ENCODE measurements around the gene HSPA1L. TPM values are rescaled to one million over a fixed set of nuclear protein-coding genes. Genes with fewer than 3 reads are reported as not detected.

Gene HSPA1L
- polyA plus RNA-seq, 1 donor (not counting 4 experiments of a cell fraction or from before 2014, with no cell fraction given) = 0.60 TPM

DNA sequence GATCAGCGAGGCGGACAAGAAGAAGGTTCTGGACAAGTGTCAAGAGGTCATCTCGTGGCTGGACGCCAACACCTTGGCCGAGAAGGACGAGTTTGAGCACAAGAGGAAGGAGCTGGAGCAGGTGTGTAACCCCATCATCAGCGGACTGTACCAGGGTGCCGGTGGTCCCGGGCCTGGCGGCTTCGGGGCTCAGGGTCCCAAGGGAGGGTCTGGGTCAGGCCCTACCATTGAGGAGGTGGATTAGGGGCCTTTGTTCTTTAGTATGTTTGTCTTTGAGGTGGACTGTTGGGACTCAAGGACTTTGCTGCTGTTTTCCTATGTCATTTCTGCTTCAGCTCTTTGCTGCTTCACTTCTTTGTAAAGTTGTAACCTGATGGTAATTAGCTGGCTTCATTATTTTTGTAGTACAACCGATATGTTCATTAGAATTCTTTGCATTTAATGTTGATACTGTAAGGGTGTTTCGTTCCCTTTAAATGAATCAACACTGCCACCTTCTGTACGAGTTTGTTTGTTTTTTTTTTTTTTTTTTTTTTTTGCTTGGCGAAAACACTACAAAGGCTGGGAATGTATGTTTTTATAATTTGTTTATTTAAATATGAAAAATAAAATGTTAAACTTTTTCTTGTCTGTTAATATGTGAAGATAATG, 14.7 kb upstream of the HSPA1L start:
- Histone ChIP-seq H4K20me1 (ENCODE audit: control insufficient read depth, extremely low read depth, insufficient read depth, low read length) (peaks cover 4% of the 10 kb centered on the region), H3K36me3 (ENCODE audit: control insufficient read depth in 2 of 2, extremely low read depth in 1 of 2, insufficient read depth in 2 of 2, low read length in 2 of 2) (no peaks in the 10 kb centered on the region), H2AFZ (ENCODE audit: control insufficient read depth, low read length) (no peak overlapping the region), H3K4me2 (ENCODE audit: control insufficient read depth, extremely low read depth, insufficient read depth, low read depth, low read length) (peak overlapping the region; percentile 84), H3K27me3 (ENCODE audit: control insufficient read depth, extremely low read depth, insufficient read depth, low read length) (no peaks in the 10 kb centered on the region), H3K79me2 (ENCODE audit: control insufficient read depth, insufficient read depth, low read length) (peaks cover 26% of the 10 kb centered on the region), H3K27ac (ENCODE audit: control insufficient read depth, insufficient read depth, low read length) (peak overlapping the region; percentile 50), H3K4me1 (ENCODE audit: control insufficient read depth, extremely low read depth, insufficient read depth, low read length) (peaks cover 26% of the 10 kb centered on the region), H3K9me3 (ENCODE audit: control insufficient read depth, low read depth, low read length) (no peaks in the 10 kb centered on the region), H3K9ac (ENCODE audit: control insufficient read depth, extremely low read depth, insufficient read depth, low read length) (peak overlapping the region; percentile 73), H3K4me3 (ENCODE audit: control insufficient read depth in 2 of 3, extremely low read depth in 1 of 3, insufficient read depth in 2 of 3, low read depth in 1 of 3, low read length in 3 of 3) (peak overlapping the region; percentile 74 to 97 (median 89)), H3K9me1 (ENCODE audit: control insufficient read depth, extremely low read depth, insufficient read depth, low read length) (no peaks in the 10 kb centered on the region)
- no peak for DNase-seq (ENCODE audit: low read depth, low spot score)
- TF ChIP-seq CTCF (optimal IDR thresholded peaks at IDR 0.05 in 1 of 3, IDR thresholded peaks at IDR 0.05 in 1 of 3, conservative IDR thresholded peaks at IDR 0.05 in 1 of 3; ENCODE audit: extremely low read depth in 1 of 3, insufficient read depth in 2 of 3, low read length in 3 of 3) (no peak), EZH2 (IDR thresholded peaks at IDR 0.05; ENCODE audit: low read length) (no peak)
- dilution Hi-C loops (cut with MboI; ENCODE audit: extremely low pct_ligation_motif_present, low sequenced_read_pairs) = no loop called here
- no peak for FAIRE-seq

GRCh38 chr6:31827286-31828079, 12.4 kb upstream of the HSPA1L start, which contains the start of gene HSPA1B:
Gene HSPA1B (plus strand): TSS chr6:31827738. CDS start chr6:31827951, 213 bp downstream.
- Histone ChIP-seq H3K4me3 (ENCODE audit: control insufficient read depth in 2 of 3, extremely low read depth in 1 of 3, insufficient read depth in 2 of 3, low read depth in 1 of 3, low read length in 3 of 3) (peak within 1 kb of the TSS; percentile 56 to 86 (median 80)), H3K27ac (ENCODE audit: control insufficient read depth, insufficient read depth, low read length) (peak within 1 kb of the TSS; percentile 96), H2AFZ (ENCODE audit: control insufficient read depth, low read length) (peak within 1 kb of the TSS; percentile 76), H4K20me1 (ENCODE audit: control insufficient read depth, extremely low read depth, insufficient read depth, low read length) (peaks cover 4% of the 10 kb centered on the region), H3K4me2 (ENCODE audit: control insufficient read depth, extremely low read depth, insufficient read depth, low read depth, low read length) (peak within 1 kb of the TSS; percentile 95), H3K4me1 (ENCODE audit: control insufficient read depth, extremely low read depth, insufficient read depth, low read length) (peaks cover 43% of the 10 kb centered on the region), H3K79me2 (ENCODE audit: control insufficient read depth, insufficient read depth, low read length) (peaks cover 26% of the 10 kb centered on the region), H3K9me1 (ENCODE audit: control insufficient read depth, extremely low read depth, insufficient read depth, low read length) (no peaks in the 10 kb centered on the region), H3K27me3 (ENCODE audit: control insufficient read depth, extremely low read depth, insufficient read depth, low read length) (no peaks in the 10 kb centered on the region), H3K9me3 (ENCODE audit: control insufficient read depth, low read depth, low read length) (no peaks in the 10 kb centered on the region), H3K9ac (ENCODE audit: control insufficient read depth, extremely low read depth, insufficient read depth, low read length) (peak within 1 kb of the TSS; percentile 86), H3K36me3 (ENCODE audit: control insufficient read depth in 2 of 2, extremely low read depth in 1 of 2, insufficient read depth in 2 of 2, low read length in 2 of 2) (no peaks in the 10 kb centered on the region)
- dilution Hi-C loops (cut with MboI; ENCODE audit: extremely low pct_ligation_motif_present, low sequenced_read_pairs) = no loop called here
- DNase-seq (ENCODE audit: low read depth, low spot score) = peak; percentile 99
- no peak for FAIRE-seq
- TF ChIP-seq CTCF (optimal IDR thresholded peaks at IDR 0.05 in 1 of 3, IDR thresholded peaks at IDR 0.05 in 1 of 3, conservative IDR thresholded peaks at IDR 0.05 in 1 of 3; ENCODE audit: extremely low read depth in 1 of 3, insufficient read depth in 2 of 3, low read length in 3 of 3) = no peak
- TF ChIP-seq EZH2 (IDR thresholded peaks at IDR 0.05; ENCODE audit: low read length) = no peak
